Activated CD4-positive, CD25-positive, alpha-beta regulatory T cell treated with anti-CD3 and anti-CD28 coated beads, Interleukin-2, amount 50 U/mL, for 16 hours (primary cell): ENCODE results near the gene RFPL4A.

ENCODE experiments used
- DNase-seq: peaks from one replicate; pipeline ENCODE4 v3.0.0-alpha.2; 2020; ENCODE audit warnings: low read depth, low spot score

The RFPL4A gene

GRCh38 chr19:55802281-55802680 is 43.4 kb downstream of the RFPL4A start:
- no peak for DNase-seq

DNA sequence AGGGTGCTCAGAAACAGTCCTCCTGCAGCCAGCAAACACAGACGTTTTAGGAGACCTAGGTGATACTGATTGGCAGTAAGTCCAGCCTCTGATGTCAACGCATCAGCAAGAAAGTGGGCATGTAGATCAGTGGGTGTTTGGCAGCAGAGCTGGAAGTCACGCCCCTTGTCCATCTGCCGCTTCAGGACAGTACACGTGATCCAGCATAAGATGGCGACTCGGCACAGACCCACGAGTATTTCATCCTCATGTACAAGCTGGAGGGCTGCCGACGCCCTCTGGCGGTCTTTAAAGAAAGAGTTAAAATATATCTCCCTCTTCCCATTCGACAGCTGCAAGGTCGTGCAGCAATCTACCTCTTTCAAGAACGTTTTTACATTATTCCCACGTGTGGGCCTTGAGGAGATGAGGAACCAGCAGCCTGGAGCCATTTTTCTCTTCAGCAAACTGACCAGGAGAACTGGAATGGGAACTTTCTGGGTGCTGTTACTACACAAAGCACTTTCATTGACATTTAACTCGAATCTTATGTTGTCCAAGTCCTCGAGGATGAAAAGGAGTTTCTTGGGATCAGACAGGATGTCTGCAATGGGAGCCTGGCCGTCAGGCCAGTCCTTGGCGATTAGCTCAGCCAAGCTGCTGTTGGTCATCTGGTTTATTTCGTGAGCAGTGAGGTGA is 50.6 kb downstream of the RFPL4A start:
- DNase-seq, result no peak

- DNase-seq, result no peak
Measured at GRCh38 chr19:55811340-55811739, 52.4 kb downstream of the RFPL4A start.

GRCh38 chr19:55812449-55812848 is 53.6 kb downstream of the RFPL4A start:
- DNase-seq, result no peak
